ENCODE data around the gene DFFA.
"Not testable (repeated sequence)": the region's sequence is repeated elsewhere in the genome, so short reads cannot be mapped to it uniquely, and the experiment has no call there.

The DFFA gene

DNA sequence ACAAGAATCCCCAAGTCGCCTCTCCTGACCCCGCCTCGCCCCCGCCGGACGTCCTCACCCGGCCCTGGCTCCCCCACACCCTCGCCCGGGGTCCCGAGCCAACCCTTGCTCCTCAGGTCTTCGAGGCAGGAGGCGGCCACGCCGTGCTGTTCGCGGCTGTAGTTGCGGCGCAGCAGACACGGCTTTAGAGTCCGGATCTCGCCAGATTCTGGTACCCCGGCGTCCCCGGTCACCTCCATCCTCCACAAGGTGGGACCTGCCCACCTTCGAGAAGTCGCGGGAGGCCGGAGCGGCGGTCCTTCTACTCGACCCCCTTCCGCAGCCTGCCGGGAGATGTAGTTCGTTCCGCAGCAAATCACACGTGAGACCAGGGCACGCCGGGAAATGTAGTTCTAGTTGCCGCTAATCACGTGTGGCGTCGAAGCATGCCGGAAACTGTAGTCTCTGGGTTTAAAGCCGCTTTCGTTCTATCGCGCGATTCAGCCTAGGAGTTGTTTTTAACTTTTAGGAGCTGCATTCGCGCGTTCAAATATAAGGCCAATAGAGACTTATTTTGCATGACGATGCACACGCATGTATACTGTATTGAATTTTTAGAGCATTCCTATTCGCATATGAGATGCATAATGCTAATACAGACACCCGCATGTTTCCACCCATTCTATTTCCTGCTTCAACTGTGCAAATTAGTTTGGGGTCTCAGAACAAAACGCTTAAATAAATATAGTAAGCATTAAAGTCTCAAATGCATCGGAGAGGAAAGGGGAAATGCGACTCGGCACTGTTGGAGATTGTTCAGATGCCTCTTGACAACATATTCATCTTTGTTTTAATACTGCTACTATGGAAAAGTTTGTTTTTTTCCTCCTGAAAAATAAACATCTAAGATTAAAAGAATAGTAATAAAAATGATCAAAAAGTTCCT lies at the start of gene DFFA:
Gene DFFA, minus strand, starts transcription at position 310 of the 925 bp plus-strand sequence. Its CDS starts 71 bp downstream, at position 239.
- peak; percentile 56 for FAIRE-seq

DNA sequence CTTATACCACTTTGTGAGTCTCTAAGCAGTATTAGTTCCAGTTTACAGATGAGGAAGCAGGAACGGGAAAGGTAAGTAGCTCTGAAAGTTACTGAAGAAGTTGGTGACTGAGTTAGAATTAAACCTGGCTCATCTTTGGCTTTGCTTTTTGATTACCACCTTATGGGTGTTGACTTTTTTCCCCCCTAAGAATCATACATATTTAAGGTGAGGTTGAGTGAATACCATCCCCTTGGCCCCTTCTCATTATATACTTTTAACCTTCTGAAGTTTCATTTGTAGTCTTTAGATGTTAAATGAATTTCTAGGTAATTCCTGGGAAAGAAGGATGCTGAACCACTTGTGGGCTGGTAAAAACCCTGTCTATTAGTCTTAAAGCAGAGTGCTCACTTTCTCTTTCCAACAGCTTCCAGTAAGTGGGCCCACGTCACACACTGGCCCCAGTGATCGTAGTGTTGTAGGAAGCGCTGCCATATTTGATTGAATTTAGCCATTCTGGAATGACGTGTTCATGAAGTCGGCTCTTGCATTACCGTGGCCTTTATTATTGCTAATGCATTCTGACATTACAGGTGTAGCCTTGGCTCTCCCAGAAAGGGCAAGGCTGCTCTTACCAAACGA lies 49.3 kb upstream of the DFFA start:
- no peak for FAIRE-seq

- FAIRE-seq = no peak
Measured at GRCh38 chr1:10520952-10521351, 48.6 kb upstream of the DFFA start.

DNA sequence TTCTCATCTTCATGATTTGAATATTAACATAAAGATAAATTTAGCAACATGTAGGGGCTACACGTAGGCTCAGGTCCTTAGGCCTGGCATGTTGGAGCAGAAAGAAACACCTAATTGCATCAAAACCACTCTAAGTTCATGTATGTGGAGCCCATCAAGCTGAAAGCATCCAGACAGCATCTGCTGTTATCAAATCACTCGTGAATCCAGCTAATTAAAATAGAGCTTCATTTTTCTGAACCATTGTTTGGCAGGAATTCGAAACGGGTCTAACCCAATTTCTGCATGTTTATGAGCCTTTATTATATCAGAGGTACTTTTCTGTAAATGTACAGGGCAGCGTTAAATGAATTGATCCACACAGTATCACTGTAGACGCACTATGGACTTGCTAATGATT lies 48.2 kb upstream of the DFFA start:
- FAIRE-seq = no peak

DNA sequence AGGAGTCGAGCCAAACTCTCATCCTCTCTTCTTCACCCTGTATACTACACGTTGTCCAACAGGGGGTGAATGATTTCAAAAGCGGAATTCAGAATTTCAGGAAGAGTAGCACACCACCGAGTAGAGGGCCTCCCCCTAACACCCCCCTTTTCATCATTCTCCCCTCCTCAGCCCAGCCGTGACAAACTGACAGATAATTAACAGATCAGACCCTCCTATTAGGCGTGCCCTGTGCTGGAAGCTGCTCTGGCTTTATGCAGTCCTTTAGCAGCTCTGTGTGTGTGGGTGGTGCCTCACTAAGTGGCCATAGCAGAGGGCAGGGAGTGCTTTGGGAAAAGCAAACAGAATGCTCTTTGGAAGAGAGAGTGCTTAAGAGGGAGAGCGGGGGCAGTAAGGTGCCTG lies 46.7 kb upstream of the DFFA start:
- FAIRE-seq = no peak

DNA sequence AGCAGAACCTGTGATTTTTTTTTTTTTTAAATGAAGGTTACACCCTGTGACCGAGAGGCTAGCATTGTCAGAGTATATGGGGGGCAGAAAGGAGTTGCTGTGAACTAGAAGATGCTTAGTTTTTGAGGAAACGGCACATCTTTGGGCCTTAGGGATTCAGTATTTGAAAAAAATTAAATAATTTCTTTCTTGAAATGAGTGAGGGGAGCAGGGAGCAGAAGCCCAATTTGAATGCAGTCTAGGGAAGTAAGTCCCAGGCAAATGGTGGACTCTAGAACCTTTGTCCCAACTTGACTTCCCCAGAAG lies 45.3 kb upstream of the DFFA start:
- no peak for FAIRE-seq

DNA sequence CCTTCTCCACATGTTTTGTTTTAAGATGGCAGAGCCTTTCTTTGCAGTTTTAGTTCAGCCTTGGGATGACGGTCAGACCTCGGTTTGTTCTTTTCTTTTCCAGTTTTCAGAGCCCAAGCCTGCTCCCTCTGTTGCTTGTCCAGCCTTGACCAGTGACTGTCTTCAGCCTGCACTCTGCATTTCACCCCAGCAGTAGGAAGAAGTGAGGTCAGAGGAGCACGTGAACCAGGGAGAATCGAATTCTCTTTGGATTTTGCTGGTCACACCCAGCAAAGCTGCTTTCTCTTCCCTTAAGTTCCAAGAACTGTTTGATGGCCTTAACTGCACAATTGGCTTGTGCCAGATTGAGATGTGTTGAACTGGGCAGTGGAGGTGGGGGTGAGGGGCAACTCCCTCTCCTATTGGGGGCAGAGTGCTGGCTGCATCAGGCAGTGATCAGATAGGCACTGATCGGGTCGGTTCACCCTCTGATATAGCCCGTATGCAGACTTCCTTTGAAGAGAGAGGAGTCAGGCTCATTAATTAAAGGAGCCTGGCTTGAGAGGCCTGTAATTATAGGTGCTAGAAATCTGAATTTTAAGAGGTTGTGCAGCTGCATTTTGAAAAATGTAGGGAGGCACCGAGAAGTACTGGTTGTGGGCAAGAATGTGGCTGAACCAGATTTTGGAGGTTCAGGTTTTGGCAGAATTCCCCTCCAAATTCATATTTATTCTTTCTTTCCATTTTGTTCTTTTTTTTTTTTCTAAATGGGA lies 44.8 kb upstream of the DFFA start:
- FAIRE-seq = no peak

GRCh38 chr1:10515976-10516750 lies 43.8 kb upstream of the DFFA start:
- no peak for FAIRE-seq

- no peak for FAIRE-seq
Measured at GRCh38 chr1:10515301-10515975, 43.1 kb upstream of the DFFA start.

DNA sequence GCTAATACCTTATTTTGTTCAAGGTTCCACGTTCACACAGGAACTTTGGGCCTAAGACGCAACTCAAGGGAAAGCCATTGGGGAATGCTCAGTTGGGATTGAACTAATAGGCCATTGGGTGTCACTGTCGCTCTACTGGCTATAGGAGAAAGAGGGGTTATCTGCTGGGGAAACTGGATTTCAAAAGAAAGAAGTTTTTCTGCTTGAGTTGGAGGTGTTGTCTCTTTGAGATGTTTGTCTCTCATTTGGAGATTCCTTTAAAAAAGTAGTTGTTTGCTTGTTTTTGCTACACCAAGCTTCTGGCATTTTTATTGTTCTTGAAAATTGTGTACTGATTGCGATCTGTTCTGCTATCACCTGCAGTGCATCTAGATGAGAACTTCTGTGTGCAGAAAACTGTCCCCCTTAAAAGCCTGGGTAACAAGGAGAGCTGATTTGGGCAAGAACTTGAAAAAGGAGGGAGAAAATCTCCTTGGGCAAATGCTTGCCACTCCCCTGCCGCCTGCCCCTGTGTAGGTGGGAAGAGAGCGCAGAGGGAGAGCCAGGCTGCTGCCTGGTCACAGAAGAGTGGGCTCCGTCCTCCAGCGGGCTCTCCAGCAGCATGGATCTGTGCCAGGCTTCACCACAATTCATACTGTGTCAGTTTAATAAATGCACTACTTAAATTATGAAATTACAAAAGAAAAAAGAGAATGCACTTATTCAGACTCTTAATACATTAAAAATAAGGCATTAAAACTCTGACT lies 42.3 kb upstream of the DFFA start:
- no peak for FAIRE-seq

- no peak for FAIRE-seq
Measured at GRCh38 chr1:10513199-10513598, 40.9 kb upstream of the DFFA start.

DNA sequence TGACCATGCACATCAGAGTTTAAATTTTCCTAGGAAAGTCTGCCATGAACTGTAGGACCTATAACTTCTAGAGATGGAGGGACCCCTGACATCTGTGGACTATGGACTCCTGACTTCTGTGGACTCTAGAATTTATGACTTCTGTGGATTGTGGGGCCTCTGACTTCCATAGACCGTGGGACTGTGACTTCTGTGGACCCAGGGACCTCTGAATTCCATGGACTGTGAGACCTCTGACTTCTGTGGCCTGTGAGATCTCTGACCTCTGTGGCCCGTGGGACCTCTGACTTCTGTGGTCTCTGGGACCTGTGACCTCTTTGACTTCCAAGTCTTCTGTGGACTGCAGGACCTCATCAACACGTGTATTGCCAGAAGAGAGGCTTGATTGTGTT lies 39.2 kb upstream of the DFFA start:
- FAIRE-seq = no peak

DNA sequence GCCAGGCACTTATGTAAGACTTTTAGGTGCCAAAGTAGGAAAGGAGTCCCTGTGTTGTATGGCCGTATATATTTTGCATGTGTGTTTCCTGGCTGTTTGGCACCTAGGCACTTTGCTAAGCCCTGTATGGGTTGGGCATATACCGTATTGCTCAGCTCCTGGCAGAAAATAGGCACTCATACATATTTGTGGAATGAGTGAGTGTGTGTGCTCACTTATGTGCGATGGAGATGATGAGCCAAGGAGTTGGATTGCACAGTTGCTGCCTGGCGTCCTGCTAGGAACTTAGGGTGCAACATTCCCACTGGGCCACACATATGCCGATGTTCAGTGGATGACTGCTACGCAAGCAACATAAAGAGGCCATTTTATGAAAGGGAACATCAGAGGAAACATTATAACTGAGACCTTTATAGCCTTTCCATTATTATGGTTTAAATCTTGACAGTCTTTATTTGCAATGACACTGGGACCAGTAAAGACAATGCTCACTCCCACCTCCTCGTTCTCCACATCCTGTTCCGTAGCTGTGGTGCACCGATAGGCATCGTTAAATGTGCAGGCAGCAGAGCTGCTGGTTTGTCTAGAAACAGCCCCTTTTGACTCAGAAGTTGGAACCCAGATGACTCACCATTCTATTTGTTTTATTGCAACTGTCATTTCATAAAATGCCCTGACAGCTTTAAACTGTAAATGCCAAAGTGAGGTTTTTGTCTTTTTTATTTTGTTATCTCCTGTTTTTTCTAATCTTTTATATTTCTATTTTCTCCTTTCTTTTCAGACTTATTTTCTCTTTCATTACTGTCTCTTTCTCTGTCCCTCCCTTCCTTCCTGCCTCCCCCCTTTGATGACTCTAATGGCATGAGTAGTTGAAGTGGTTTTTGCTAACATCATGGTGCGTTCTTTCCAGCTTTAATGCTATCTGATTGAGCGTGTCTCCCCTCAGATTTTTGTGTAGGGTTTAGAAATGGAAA lies 38.5 kb upstream of the DFFA start:
- FAIRE-seq = no peak

- FAIRE-seq = peak; percentile 62
Measured at GRCh38 chr1:10509809-10510509, 37.6 kb upstream of the DFFA start.

GRCh38 chr1:10508511-10508951 lies 36.2 kb upstream of the DFFA start:
- FAIRE-seq = no peak

DNA sequence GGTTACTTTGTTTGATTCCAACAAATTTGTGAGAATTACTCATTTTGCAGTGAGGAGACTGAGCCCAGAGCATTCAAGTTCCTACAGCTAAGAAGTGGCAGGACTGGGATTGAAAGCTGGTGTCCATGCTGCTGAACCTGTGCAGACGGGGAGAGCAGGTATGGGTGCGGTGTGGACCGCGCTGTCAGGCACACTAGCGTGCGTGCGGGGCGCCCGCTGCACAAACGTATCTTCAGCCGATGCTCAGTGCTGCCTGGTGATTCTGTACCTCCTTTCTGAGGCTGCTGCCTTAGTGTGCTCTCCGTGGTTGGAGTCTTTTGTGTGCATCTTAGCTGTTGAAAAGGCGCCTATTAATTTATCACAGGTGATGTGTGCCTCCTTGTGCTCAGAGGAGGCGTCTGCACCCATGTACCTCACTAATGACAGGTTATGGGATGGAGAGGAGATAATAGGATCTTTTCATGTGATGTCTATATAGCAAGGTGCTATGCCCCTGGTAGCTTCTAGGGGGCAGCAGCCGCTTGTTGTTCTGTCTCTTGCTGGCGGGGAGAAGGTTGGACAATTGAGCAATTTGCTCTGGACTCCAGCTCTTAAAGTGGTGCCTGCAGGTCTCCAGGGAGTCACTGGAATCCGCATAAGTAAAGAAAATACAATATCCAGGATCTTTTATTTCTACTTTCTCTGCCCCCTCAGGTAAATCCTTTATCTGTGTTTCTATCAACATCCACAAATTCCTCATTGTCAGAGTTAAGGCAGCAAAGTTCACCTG lies 35.0 kb upstream of the DFFA start:
- peak; percentile 91 for FAIRE-seq

GRCh38 chr1:10506677-10507047 lies 34.3 kb upstream of the DFFA start:
- FAIRE-seq = no peak

- FAIRE-seq = not testable (repeated sequence)
Measured at GRCh38 chr1:10506046-10506676, 33.8 kb upstream of the DFFA start.
